ENCODE measurements around the gene FEV. TPM values are rescaled to one million over a fixed set of nuclear protein-coding genes. Genes with fewer than 3 reads are reported as not detected.

Gene FEV
- total RNA-seq, 4 donors from 2014 or later, result not detected

DNA sequence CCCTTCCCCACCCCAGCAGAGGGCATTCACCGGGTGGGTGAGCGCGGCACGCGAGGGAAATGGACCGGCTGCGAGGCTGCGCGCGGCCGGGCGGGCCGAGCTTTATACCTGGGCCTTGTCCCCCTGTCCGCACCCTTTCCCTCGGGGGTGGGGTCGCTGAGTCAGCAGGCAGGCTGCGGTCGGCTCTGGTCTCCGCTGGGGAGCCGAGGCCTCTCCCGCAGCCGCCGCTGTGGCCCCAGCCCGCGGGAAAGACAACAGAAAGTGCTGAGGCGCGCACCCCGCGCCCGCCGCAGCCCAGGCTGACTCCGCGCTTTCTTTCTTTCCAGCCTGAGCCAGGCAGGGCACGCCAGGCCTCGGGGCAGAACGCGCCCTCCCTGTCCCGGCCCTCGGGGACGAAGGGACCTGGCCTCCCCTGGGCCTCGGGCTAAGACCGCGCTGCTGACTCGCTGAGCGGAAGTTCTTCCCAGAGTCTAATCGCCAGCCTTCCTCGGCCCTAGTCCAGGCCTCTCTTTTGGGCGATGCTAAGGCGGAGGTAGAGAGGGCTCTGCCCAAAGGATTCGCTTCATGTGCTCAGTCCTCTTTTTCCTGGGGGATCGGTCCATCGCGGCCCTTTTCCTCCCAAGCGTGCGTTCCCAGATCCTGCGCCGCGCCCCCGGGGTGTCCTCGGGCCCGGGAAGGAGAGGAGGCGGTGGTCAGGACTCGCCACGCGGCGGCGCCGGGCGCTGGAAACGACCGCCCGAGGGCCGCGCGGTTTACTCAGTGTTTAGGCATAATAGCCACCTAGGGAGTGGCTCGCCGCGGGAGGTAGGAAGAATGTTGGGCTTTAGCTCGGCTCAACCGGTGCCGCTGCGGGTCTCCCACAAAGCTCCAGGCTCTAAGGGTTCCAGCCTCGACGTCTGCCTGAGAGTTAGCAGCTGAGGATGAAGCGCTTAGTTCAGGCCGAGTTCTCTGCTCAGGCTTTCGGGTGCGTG lies 8.6 kb upstream of the FEV start, which contains the start of gene CRYBA2:
Gene CRYBA2, minus strand, starts transcription at position 78 of the 971 bp plus-strand sequence. CDS start 246 bp downstream, outside the sequence.
- TF ChIP-seq POLR2A (IDR thresholded peaks at IDR 0.05) (no peak), EP300 (IDR thresholded peaks at IDR 0.05) (no peak)
- TF ChIP-seq, protein P1, sequence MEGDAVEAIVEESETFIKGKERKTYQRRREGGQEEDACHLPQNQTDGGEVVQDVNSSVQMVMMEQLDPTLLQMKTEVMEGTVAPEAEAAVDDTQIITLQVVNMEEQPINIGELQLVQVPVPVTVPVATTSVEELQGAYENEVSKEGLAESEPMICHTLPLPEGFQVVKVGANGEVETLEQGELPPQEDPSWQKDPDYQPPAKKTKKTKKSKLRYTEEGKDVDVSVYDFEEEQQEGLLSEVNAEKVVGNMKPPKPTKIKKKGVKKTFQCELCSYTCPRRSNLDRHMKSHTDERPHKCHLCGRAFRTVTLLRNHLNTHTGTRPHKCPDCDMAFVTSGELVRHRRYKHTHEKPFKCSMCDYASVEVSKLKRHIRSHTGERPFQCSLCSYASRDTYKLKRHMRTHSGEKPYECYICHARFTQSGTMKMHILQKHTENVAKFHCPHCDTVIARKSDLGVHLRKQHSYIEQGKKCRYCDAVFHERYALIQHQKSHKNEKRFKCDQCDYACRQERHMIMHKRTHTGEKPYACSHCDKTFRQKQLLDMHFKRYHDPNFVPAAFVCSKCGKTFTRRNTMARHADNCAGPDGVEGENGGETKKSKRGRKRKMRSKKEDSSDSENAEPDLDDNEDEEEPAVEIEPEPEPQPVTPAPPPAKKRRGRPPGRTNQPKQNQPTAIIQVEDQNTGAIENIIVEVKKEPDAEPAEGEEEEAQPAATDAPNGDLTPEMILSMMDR (IDR thresholded peaks at IDR 0.05), result no peak
- no peak within 1 kb of the TSS for H3K27ac ChIP-seq
- H3K4me1 ChIP-seq, result peaks cover 0 to 40% (median 16%) of the 10 kb centered on the region in 4 donors
- H3K4me3 ChIP-seq, result peak within 1 kb of the TSS; percentile 0 to 48 (median 36)
- DNase-seq (ENCODE audit: low spot score in 2 of 2), result no peak
- H3K36me3 ChIP-seq, result no peaks in the 10 kb centered on the region
- peaks cover 2 to 92% of the 10 kb centered on the region in 2 donors for H3K27me3 ChIP-seq
- 2 to 3% methylated on average over 51 to 60 of the region's 88 CpGs for WGBS, 2 donors
- no peaks in the 10 kb centered on the region for H3K9me3 ChIP-seq

DNA sequence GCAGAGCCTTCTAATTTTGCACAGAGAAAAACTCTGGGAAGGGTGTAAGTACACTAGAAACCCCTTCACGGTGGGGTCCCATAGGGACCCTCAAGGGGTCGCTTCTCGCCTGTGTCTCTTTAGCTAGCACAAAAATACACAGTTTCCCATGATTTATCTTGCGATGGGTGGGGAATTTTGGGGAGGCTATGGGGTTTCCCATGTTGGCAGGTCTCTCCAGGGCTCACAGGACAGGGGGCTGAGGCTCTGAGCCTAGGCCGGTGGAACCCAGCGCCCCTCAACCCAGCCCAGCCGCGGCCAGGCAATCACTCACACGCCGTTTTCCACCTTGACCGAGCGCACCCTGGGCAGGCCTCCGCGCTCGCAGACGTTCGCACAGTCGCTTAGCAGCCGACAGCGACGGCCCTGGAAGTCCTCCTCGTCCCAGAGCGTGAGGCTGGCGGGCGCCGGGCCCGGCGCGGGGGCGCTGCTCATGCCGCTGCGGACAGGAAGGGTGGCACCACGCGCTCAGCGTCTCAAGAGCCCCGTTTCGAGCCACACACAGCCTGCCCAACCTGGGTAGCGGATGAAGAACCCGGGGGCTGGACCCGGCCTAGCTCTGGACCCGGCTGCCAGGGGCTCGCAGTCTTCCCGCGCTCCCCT lies 7.8 kb upstream of the FEV start:
- Histone ChIP-seq H3K36me3 (no peaks in the 10 kb centered on the region), H3K27me3 (peaks cover 2 to 99% of the 10 kb centered on the region in 2 donors), H3K9me3 (no peaks in the 10 kb centered on the region), H3K4me3 (peak overlapping the region; percentile 0 to 48 (median 36)), H3K4me1 (peaks cover 0 to 34% (median 16%) of the 10 kb centered on the region in 4 donors), H3K27ac (no peak overlapping the region)
- TF ChIP-seq POLR2A (IDR thresholded peaks at IDR 0.05) (no peak), EP300 (IDR thresholded peaks at IDR 0.05) (no peak)
- TF ChIP-seq, protein P1 (IDR thresholded peaks at IDR 0.05), result no peak
- DNase-seq (ENCODE audit: low spot score in 2 of 2), result no peak
- 3 to 9% methylated on average over 4 to 23 of the region's 44 CpGs for WGBS, 2 donors

DNA sequence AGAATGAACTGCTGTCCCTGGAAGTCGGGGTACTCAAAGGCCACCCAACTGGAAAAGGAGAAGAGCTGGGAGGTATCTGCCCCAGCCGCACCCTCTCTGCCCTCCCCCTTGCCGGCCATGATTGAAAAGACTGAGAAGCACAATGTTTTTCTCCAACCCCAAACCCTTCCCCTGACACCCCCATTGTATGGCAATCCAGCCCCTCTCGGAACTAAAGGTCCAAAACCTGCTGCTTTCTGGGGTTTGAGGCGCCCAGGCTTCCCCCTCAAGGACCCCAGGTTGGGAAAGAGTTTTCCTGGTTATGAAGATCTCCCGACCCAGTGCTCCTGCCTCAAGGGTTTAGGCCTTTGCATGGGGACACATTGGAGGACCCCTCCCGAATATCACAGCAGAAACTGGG lies 7.2 kb upstream of the FEV start:
- Histone ChIP-seq H3K36me3 (no peaks in the 10 kb centered on the region), H3K4me3 (no peak overlapping the region), H3K4me1 (peaks cover 0 to 34% (median 16%) of the 10 kb centered on the region in 4 donors), H3K27me3 (peaks cover 2 to 100% of the 10 kb centered on the region in 2 donors), H3K9me3 (no peaks in the 10 kb centered on the region), H3K27ac (no peak overlapping the region)
- TF ChIP-seq, protein P1 (IDR thresholded peaks at IDR 0.05), result no peak
- no peak for TF ChIP-seq EP300 (IDR thresholded peaks at IDR 0.05)
- TF ChIP-seq POLR2A (IDR thresholded peaks at IDR 0.05), result no peak
- WGBS, 2 donors, result 0 to 8% methylated on average over 7 of the region's 7 CpGs
- DNase-seq (ENCODE audit: low spot score in 2 of 2), result no peak

DNA sequence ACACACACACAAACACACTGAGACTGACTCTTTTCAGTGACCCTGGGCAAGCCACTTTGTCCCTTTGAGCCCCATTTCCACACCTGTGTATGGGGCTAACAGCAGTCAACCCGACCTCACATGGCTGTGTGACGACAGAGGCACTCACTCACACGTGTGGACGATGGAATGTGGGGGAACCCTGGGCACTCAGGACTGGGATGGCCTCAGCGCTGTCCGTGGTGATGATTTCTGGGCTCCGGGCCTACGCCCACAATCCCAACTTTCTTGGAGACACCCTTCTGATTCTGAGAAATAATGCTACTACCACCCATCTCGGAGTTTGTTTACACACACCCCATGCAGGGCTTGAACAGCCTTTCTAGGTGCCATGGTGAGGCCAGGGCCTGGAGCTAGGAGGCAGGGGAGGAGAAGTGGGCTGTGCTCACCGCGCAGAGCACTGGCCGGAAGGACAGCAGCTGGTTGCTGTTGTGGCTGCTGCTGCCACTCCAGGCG lies 6.7 kb upstream of the FEV start:
- no peaks in the 10 kb centered on the region for H3K9me3 ChIP-seq
- TF ChIP-seq POLR2A (IDR thresholded peaks at IDR 0.05) (no peak), EP300 (IDR thresholded peaks at IDR 0.05) (no peak)
- TF ChIP-seq, protein P1 (IDR thresholded peaks at IDR 0.05), result no peak
- H3K27me3 ChIP-seq, result peaks cover 2 to 100% of the 10 kb centered on the region in 2 donors
- 2 to 3% methylated on average over 13 of the region's 13 CpGs for WGBS, 2 donors
- H3K27ac ChIP-seq, result no peak overlapping the region
- H3K36me3 ChIP-seq, result no peaks in the 10 kb centered on the region
- DNase-seq (ENCODE audit: low spot score in 2 of 2), result no peak
- peaks cover 0 to 34% (median 16%) of the 10 kb centered on the region in 4 donors for H3K4me1 ChIP-seq
- no peak overlapping the region for H3K4me3 ChIP-seq
